ENCODE measurements around the gene CAST. TPM values are rescaled to one million over a fixed set of nuclear protein-coding genes. Genes with fewer than 3 reads are reported as not detected.
"Not testable (repeated sequence)": the region's sequence is repeated elsewhere in the genome, so short reads cannot be mapped to it uniquely, and the experiment has no call there.

CAST gene
- total RNA-seq (2014; rRNA removed; shearing (Covaris generic)) = 166 and 225 TPM in 2 replicates

- peak; percentile 93 for DNase-seq (ENCODE audit: low spot score)
Observed at GRCh38 chr5:96661855-96662724, at the start of gene CAST. Gene CAST, plus strand, starts transcription at chr5:96662376. Its CDS starts 47 bp downstream, at chr5:96662423.

- peak; percentile 97 for DNase-seq (ENCODE audit: low spot score)
Observed at GRCh38 chr5:96614110-96614691, 48.0 kb upstream of the CAST start.

- DNase-seq (ENCODE audit: low spot score) = no peak
Observed at GRCh38 chr5:96615223-96615622, 47.0 kb upstream of the CAST start.

DNA sequence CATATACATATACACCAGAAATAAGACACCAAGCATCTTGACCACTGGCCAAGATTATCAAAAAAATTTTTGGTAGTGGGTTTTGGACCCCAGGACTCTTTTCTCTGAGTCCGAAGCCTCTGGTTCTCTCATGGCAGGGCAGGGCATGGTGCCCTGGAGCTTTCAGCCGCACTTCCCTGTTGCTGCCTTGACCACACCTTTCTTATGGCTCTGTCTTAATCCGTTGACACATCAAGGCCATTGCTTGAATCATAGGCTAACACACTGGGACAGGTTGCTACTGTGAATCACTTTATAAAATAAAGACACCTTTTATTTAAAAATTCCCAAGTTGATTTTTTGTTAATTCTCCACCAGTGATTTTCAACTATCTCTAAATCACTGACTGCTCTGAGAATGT is 45.4 kb upstream of the CAST start:
- no peak for DNase-seq (ENCODE audit: low spot score)

DNA sequence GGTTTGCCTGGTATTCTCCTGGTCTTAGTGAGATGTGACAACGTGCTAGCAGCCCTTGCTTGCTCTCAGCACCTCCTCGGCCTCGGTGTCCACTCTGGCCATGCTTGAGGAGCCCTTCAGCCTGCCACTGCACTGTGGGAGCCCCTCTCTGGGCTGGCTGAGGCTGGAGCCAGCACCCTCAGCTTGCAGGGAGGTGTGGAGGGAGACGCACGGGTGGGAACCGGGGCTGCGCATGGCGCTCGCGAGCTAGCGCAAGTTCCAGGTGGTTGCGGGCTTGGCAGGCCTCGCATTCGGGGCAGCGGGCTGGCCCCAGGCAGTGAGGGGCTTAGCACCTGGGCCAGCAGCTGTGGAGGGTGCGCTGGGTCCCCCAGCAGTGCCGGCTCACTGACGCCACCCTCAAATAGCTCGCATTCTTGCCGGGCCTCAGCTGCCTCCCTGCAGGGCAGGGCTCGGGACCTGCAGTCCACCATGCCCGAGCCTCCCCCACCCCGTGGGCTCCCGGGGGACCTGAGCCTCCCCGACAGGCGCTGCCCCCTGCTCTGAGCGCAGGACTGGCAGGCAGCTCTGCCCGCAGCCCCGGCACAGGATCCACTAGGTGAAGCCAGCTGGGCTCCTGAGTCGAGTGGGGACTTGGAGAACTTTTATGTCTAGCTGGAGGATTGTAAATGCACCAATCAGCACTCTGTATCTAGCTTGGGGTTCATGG is 43.7 kb upstream of the CAST start:
- not testable (repeated sequence) for DNase-seq (ENCODE audit: low spot score)

DNA sequence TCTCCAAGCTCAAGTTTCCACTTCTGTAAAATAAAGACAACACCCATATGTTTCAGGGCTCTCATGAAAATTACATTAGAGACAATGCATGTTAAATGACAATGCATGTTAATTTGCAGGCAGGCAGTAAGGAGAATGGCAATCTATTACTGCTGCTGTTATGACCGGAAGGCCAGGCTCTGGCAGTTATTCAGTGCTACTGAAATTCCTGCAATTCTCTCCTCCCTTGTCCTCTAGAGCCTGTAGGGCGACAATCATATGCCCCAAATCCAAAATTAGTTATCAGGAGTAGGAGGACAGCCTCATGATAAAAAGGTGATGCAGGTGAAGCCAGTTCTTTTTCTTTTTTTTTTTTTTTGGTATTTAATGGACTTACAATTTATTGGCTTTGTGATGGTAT is 42.2 kb upstream of the CAST start:
- no peak for DNase-seq (ENCODE audit: low spot score)

GRCh38 chr5:96624596-96624995 is 37.6 kb upstream of the CAST start:
- no peak for DNase-seq (ENCODE audit: low spot score)

DNA sequence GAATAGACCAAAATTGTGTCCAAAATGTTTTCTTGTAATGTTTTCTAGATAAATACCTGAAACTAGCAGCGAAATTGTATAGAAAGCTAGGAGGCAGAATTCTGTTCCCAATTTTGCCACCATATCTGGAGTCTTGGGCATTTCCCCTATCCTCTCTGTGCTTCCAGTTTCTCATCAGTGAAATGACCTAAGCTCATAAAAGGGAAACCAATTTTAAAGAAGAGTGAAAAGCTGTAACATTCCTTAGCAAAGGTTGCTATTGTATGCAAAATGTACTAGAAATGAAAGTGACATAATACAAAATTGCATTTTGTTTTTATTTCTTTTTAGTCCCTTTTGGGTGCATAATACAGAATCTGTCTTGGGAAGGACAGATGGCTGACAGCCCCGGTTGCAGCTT is 36.8 kb upstream of the CAST start:
- no peak for DNase-seq (ENCODE audit: low spot score)

GRCh38 chr5:96626956-96627355 is 35.2 kb upstream of the CAST start:
- peak; percentile 36 for DNase-seq (ENCODE audit: low spot score)

GRCh38 chr5:96627792-96628398 is 34.3 kb upstream of the CAST start:
- no peak for DNase-seq (ENCODE audit: low spot score)

GRCh38 chr5:96628406-96628805 is 33.8 kb upstream of the CAST start:
- DNase-seq (ENCODE audit: low spot score) = no peak

DNA sequence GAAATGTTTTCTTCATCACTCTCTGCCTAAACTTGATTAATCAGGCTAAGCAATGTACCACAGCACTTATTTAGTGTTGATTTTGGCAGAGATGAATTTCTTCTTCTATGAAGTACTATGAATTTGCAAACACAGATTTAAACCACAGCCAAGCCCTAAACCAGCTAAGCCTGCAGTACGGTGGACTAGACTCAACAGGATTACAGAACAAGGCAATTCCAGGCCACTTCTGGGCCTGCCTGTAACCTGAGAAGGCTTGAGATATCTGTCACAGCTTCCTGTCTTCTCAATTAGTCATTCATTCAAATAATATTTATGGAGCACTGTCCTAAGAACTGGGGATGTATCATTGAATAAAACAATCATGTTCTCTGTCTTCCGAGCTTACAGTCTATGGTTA is 32.4 kb upstream of the CAST start:
- DNase-seq (ENCODE audit: low spot score) = peak; percentile 91

DNA sequence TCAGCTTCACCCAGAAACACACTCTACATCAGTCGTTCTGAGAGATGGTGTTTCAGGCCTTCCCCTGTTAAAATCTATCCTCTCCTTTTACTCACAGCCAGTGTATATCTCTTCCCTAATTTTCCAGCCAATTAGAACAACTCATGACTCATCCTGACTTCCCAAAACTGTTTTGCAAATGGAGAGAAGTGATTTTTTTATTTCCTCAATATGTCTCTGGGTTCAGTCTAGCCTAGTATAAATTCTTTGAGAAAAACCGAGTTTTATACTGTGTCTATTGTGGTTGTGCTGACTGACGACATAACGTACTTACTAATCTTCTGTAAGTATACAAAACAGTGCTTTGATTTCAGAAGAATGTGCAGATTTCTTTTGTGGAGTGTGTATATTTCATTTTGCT is 28.4 kb upstream of the CAST start:
- no peak for DNase-seq (ENCODE audit: low spot score)

- DNase-seq (ENCODE audit: low spot score) = no peak
Observed at GRCh38 chr5:96634881-96635280, 27.3 kb upstream of the CAST start.

DNA sequence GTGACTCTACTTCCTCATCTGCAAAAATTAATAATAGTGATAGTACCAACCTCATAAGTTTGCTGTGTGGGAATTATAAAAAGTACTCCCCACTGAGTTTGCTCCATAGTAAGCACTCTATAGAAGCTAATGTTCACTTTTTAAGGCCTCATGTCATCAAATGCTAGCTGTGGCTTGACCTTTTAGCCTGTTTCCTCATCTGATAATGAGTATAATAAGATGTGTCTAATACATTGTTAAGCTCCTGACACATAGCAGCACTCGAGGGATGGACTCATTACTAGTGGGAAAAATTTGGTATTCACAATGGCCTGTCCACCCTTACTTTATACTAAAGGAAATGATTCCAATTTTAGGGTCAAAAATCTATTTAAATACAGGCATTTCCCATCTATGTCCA is 26.1 kb upstream of the CAST start:
- no peak for DNase-seq (ENCODE audit: low spot score)

GRCh38 chr5:96636594-96636993 is 25.6 kb upstream of the CAST start:
- DNase-seq (ENCODE audit: low spot score) = no peak

GRCh38 chr5:96637196-96637595 is 25.0 kb upstream of the CAST start:
- no peak for DNase-seq (ENCODE audit: low spot score)

GRCh38 chr5:96638561-96638960 is 23.6 kb upstream of the CAST start:
- no peak for DNase-seq (ENCODE audit: low spot score)

DNA sequence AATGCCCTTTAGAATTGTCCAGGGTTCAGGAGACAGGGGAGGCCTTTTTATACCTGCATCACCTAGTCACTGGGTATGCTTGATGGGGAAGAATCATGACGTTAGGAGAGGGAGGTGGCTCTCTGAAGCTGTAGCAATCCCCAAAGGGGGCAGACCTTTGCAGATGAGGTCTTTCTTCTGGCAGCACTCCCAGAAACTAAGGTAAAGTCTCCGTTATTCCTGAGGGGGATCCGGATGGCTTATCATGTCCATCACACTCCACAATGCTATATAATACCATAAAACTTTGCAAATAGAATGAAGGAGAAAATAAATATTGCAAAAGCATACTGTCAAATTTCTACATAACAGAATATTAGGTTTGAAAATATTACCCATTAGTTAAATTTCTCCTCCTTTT is 21.5 kb upstream of the CAST start:
- DNase-seq (ENCODE audit: low spot score) = no peak

DNA sequence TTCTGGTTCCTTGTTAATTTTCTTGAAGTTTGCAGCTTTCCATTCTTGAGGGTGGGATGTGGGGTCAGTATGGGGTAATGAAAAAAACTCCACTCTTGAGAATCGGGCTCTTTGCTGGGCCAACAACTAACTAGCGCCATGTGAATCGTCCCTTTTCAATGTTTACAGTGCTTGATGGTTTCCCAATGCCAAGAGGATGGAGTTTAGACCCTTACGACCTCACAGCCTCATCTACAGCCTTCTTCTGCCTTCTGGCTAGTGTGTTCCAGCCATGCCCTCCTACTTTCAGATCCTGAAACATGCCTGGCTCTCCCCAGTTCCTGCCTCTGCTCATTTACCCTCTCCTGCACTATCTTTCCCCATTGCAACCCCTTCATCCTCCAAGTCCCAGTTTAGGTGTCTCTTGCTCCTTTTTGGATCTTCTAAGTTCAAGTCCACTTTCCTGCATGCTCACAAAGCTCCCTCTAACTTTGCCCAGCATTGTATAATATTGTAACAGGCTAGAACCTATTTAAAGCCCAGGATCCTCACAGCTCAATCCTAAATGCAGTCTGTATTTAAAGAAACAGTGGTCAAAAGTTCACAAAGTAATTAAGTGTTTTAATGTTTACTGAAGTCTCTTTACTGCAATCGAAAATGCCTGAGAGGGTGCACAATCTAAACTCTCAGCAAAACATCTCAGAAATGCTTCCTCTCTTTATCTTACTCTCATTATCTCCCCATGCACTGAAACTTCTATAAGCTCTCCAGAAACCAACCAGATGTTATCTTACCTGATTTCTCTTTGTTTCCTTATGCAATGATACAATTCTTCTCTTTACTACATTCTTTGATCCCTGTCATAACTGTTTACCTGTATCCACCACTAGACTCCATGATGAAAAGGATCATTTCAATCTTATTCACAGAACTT is 20.6 kb upstream of the CAST start:
- no peak for DNase-seq (ENCODE audit: low spot score)

GRCh38 chr5:96642281-96642640 is 19.9 kb upstream of the CAST start:
- DNase-seq (ENCODE audit: low spot score) = no peak

Data from A172 (cell line).